NCI-H526 treated with DMSO at 0.1 percent for 48 hours (cell line): Measurements from ENCODE around the gene MLH3.
"Not testable (repeated sequence)": the region's sequence is repeated elsewhere in the genome, so short reads cannot be mapped to it uniquely, and the experiment has no call there.

Experiments
- DNase-seq: peaks from one replicate; lab custom pipeline; 2025; lab: John Stamatoyannopoulos, UW

Gene MLH3

DNA sequence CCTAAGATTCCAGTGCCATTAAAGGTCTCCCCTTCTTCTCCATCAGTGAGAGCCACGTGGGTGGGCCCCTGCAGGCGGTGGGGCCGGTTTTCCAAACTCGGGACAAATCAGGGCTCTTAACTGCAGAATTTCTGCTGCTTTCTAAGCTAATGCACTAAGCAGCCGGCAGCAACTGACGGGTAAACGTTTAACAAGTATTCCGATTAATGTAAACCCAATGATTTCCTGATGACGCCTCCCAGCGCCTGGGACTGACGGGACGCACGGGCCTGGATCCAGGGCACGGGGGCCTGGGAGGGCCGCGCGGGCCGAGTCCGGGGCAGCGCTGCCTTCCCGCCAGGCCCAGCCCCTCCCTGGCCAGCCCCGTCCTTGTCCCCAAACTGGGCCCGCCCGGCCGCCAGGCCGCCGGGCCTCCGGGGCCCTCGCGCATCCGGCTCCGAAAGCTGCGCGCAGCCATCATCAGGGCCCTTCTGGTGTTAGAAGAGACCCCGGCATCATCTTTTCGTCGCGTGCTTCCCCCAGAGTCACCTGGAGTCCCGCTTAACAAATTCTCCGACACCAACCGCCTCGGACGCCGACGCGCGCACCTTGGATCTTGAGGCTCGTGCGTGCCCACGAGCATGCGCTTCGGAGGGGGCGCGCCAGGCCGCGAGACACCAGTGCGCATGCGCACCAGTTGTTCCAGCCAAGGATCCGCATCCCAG is at the start of gene MLH3:
TSS of gene MLH3 (minus strand) at position 616 of the 704 bp plus-strand sequence. CDS start 1,812 bp downstream, outside the sequence.
- peak; percentile 82 for DNase-seq

DNA sequence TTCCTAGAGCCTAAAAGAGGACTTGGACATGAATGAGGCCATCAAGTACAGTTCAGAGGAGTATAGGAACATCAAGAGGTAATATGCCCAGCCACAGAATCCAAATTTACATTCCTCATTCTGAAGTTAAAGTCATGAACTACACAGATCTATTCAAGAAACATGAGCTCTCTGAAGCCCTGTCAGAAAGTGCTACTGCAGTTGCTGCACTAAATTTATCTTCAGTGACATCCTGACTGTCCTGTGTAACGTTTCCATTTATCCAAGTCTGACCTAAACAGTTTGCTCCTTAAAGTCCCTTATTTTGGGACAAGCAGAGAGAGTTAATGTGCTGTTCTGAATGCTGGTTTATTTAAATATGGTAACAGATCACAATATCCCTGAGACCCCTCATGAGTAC is 47.4 kb upstream of the MLH3 start:
- no peak for DNase-seq

DNA sequence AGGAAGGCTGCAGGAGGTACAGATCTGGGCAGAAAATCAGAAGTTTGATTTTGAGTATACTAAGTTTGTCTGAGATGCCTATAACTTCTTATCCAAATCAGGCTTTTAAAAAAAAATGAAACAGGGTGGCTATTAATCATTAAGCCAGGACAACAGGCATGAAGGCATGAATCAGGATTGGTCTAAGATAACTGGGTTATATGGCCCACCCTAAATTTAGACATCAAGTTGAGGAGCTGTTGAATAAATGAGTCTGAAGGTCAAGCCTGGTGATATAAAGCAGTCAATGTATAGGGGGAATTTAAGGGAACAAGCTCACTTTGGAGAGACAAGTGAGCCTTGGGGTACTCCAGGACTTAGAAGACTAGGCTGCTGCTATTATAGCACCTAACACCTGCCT is 46.9 kb upstream of the MLH3 start:
- no peak for DNase-seq

DNA sequence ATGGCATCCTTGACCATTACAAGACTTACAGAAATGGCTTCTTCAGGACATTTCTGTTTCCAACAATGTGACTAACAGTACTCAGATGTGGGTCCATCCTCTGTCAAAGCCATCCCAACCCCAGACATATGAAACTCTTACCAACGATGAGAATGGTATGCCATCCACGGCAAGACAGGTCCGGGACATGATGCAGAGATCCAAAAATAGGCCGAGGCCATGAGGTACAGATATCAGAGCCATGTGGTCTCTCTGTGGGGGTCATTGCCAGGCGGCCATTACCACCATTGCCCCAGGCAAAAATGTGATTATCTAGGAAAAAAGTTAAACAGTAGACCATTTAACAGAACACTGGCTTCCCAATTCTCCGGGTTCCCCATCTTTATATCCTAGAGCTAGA is 45.7 kb upstream of the MLH3 start:
- DNase-seq: no peak

DNA sequence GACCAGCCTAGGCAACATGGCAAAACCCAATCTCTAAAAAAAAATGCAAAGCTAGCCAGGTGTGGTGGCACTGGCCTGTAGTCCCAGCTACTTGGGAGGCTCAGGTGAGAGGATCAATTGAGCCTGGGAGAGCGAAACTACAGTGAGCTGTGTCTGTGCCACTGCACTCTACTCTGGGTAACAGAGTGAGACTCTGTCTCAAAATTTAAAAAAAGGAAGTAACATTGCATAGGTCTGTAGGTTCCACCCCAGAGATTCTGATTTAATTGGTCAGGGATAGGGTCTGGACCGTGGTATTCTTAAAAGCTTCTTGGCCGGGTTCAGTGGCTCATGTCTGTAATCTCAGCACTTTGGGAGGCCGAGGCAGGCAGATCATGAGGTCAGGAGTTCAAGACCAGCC is 44.4 kb upstream of the MLH3 start:
- no peak for DNase-seq

DNA sequence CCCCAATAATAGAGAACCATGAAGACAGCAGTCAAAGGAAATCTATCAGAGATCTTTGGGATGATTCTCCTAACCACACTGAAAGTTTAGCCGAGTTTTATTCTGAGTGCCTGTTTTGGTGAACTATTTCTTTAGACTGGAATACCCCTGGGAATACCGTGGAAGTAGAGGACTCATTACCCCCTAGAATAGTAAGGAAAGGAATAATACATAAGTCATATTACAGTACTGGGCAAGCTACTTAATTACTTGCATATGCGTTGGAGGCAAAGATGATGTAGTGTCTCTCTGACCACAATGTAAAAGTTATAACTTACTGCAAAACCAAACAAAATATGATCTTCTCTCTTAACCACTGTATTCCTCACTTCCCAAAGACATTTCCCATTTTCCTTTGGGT is 43.6 kb upstream of the MLH3 start:
- no peak for DNase-seq

DNA sequence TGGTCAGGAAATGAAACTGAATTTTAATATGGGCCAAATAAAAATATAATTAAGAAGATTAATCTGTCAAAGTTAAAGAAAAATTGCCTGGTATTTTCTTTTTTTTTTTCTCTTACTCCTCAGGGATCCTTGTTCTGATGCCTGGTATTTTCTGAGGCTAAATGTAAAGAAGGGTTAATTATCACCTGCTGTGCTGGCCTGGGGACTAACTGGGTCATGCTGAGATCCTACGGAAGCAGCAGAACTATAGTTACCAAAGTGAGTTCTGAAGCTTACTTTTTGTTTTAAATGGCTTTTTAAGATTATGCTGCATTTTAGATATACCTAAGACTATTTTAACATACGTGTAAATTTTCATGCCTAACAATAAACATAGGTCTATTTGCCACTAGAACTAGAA is 41.4 kb upstream of the MLH3 start:
- no peak for DNase-seq

DNA sequence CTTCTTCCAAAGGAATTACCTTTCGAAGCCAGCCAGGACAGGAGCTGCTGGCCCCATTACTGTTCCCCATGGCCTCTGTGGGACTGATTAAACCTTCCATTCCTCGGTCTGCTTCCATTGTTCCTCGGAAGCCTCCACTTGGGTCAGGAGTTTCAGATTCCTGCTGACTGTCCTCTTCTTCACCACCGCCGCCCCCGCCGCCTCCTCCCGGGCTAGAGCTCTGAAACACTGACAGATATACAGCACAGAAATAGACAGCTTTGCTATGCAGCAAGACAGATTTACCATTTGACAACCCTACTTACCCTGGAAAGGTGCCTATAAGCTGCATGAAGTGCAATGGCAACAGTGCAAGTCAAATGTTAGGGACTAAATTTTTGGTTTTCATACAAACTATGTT is 40.0 kb upstream of the MLH3 start:
- no peak for DNase-seq

DNA sequence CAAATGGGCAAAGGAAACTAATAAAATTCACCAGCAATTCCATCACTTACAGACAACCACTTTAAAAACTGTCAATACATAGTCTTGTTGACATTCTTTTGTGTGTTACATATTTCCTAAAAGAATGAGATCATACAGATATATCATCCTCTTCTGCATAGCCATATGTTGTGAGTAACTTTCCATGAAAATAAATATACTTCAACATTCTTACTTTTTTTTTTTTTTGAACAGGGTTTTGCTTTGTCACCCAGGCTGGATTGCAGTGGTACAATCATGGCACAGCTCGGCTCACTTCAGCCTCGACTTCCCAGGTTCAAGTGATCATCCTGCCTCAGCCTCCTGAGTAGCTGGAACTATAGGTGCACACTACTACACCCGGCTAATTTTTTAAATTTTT is 39.1 kb upstream of the MLH3 start:
- DNase-seq: no peak

DNA sequence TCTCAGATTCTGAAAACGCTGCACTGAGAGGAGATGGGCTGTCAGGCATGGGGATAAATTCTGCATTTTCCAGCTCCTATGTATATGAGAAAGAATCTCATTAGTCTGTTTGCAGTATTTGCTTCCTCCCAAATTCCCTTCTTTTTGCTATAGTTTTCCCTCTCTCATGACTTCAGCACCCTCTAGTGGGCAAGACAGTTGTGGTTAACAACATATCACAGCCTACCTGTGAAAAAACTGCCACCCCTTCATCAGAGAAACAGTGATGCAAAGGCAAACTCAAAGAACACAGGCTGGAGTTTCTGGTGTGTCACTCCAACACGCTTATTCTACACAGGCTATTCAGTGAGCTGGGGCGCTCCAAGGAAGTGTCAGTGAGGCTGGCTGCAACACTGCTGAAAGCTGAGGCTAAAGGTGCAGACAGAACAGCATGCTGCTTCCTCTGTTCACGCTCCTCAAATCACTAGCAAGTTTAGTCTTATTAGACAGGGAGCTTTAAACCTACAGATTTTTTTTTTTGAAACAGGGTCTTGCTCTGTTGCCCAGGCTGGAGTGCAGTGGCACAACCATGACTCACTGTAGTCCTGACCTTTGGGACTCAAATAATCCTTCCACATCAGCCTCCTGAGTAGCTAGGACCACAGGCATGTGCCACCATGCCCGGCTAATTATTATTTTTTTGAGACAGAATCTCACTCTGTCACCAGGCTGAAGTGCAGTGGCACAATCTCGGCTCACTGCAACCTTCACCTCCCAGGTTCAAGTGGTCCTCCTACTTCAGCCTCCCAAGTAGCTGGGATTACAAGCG is 37.5 kb upstream of the MLH3 start:
- DNase-seq: peak; percentile 3

DNA sequence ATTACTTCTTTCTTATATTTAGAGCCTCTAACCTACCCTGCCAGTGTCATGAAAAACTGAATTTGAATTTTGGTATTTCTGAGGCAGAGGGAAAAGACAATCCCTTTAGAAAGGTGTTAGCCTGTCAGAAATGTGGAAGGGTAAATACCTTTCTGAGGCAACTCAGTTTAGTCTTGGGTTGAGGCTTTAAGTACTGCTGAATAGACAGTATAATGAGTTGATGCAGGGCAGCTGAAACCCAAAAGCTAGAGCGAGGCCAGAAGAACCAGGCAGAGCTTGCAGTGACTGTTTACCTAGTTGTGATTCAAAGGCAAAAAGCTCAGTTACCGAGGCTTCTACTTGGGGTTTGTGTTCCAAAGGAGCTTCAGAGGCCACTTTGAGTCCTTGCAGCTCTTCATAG is 36.9 kb upstream of the MLH3 start:
- no peak for DNase-seq

DNA sequence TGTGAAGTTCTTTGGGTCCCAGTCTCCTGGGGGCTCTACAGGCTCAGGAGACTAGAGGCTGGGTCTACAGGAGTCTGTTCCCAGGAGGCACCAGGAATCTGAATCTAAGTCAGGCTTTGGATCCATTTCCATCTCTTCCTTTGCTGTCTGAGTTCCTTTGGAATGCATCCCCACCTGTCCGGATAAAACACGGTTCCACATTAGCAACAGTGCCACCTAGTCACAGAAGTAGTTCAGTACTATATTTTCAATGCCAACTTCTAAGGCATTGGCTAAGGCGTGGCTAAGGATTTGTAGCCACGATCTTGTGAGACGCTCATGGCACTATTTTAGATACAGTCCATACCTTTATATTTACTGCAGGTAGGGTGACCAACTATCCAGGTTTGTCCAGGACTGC is 33.2 kb upstream of the MLH3 start:
- DNase-seq: no peak

DNA sequence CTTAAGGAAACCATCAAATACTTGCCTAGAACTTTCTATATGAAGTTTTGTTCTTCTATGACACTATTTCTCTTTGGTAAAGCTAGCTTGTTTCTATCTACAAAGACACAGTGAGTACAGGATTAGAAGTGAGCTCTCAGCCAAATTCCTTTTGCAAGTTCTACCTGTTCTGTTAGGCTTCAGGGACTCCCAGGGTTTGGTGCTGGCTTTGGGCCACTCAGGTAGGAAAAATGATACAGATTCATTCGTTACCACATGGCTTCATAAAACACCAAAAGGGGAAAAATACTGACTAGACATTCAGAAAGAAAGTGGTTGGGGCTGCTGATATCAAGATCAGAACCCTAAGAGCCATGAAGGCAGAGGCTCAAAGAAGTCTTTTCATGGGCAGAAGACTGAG is 32.0 kb upstream of the MLH3 start:
- DNase-seq: no peak

DNA sequence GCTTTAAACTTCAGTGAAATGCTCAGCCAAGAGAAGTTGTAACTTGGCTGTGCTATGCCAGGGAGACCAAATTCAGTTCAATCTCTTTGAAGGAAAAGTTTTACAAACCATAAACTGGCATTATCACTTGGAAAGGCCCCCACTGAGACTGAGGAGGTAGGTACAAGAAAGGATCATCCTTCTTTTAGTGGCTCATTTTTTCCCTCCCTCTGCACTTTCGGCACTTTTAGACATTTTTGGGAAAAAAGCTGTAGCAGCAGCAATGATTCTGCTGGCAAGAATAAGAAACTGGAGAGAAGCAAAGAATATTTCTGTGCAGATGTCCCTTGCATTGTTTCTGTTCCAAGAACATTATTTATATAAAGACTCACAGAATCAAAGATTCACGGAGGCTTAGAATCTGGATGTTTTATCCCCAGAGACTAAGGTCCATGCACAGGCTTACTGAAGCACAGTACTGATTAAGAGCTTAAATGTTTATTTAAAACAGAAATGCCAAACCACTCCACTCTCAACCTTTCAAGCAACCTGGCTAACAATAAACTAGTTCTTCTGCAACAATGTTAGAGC is 30.5 kb upstream of the MLH3 start:
- no peak for DNase-seq

DNA sequence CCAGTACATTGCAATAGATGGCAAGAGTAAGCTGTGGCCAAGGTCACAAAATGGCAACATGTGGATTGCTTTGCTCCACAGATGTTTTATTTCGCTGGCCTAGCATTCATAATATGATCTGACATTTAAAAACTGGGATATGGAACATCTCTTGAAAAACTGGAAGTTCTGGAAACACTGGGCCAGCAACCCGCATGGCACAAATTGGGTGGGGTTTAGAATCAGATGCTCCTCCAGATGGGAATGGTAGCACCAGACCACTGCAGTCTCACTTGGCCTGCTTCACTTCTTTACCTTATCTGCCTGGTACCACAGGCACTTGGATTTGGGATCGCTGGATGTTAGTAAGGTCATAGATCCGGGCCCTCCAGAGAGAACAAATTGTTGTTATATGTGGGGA is 28.3 kb upstream of the MLH3 start:
- no peak for DNase-seq

DNA sequence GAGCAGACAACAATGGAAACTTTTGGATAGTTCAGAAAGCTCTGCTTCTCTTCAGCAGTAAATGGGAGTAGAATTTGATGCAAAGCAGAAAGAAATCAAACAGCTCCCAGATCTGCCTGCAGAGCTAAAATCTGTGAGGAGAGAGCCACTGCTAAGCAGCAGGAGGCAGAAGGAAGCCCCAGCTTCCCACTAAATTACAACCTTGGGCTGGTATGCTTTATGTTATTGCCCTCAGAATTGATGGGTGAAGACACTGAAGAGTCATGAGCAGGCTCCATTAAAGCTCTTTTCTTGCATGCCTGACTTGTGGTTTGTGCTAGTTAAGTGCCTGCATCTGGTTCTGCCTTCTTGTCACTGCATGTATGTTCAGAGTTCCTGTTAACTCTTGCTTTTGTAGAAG is 26.5 kb upstream of the MLH3 start:
- no peak for DNase-seq

DNA sequence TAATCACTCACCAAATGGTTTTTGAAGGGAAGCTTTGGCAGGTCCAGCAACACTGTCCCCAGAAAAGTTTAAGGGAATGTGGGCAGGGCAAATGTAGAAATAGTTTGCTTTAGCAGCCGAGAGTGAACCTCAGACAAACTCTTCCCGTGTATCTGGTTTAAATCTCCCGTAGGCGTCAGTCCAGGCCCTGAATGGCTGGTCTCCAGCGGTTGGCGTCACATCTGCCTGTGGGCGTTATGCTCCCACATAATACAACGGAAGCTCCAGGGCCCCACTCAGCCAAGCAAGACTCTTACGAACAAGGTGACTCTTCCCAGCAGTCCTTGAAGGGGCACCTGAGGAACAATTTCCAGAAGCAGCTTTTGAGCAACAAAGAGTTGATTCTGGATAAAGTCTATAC is 19.1 kb upstream of the MLH3 start:
- no peak for DNase-seq

DNA sequence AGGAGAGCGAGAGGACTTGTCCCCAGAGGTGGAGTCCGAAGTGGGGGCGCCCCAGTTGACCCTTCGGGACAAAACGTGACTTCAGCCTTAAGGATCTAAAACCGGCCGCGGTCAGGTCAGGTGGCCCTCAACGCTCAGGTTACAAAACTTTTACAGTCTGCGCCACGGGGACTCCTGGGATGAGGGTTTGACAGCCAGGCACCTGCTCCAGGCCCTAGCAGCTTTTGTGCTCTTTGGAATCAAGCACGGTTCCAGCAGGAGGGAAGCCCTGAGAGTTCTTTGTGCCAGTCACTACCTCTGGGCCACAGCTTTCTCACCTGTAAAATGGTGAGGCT is 18.5 kb upstream of the MLH3 start:
- DNase-seq: no peak

DNA sequence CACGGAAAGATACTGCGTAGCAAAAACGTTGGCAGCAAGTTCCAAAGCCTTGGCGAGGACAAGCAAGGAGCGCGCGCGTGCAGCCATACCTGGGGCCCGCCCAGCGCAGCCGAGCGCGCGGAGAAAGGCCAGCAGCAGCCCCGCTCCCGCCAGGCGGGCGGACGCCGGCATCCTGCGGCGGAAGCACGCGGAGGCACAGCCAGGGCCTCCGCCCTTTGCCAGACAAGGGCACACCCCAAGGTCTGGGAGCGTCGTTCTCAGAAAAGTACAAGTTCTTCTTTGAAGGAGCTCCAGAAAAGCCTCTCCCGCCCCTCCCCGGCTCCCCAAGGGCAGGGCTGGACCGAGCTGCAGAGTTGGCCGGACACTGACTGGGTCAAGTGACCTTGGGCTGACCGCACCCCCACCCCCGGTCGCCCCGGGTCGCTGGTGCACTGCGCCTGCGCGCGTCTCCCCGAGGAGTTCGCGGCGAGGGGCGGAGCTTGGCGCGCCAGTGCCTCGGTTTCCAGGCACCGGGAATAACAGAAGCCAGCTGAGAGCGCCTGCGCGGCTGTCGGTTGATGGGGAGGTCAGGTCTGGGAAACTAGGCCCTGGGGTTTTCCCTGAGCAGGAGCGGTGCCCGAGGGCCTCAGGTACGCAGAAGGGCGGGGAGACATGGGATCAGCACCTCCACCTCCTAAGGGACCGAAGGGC is 18.0 kb upstream of the MLH3 start, which contains the start of gene ZC2HC1C:
TSS of gene ZC2HC1C (plus strand) at position 521 of the 690 bp plus-strand sequence. CDS start 933 bp downstream, outside the sequence.
- DNase-seq: peak; percentile 81

DNA sequence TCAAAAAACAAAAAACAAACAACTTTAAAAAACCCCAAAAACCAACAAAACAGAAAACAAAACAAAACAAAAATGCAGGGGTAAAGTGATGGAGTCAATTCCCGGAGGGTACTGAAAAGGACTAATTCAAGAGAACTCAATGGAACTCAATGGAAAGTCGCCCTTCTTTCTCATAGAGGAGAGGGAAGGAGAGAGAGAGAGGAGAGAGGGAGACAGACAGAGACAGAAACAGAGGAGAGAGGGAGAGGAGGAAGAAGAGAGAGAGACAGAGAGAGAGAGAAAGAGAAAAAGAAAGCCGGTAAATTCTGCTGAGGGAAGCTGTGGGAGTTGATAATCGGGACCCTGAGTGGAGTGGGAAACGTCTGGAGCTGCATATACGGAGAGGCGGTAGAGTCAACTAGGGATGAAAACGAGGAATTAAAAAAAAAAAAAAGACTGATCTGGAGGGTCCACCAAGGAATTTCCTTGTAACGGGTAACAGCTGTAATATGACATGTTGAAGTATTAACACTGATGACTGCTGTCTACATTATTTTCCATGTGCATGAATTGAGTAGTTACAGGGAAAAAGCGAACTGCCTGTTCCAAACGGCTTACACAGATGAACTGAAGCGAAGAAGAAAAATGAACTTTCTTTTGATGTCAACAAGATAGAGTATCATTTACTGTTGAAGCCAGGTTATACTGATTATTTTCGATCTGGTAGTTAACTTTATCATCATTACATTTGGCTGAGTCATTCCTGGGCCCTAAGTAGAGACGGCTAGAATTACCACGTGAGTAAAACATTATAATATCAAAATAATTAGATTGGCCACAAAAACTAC is 17.2 kb upstream of the MLH3 start:
- DNase-seq: peak; percentile 48

DNA sequence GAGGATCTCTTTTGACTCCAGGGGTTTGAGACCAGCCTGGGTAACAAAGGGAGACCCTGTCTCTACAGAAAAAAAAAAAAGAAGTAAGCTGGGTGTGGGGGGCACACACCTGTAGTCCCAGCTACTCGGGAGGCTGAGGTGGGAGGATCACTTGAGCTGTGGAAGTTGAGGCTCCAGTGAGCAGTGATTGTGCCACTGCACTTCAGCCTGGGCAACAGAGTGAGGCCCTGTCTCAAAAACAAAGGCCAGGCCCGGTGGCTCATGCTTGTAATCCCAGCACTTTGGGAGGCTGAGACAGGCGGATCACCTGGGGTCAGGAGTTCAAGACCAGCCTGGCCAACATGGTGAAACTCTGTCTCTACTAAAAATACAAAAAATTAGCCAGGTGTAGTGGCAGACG is 16.5 kb upstream of the MLH3 start:
- DNase-seq: not testable (repeated sequence)

DNA sequence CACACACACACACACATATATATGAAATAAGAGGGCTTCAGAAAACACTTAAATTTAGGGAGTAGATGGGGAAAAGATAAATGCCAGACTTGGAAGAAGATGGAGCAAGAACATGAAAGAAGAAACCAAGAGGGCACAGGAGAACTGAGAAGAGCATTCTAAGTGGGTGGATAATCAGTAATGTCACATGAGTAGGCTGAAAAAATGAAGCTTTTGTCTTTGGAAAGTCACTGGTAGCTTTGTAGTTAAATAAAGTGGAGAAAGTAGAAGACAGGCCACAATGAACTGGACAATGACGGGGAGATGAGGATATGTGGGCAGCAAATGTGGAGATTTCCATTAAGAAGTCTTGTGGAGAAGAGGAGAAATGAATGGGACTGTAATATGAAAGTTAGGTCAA is 15.9 kb upstream of the MLH3 start:
- DNase-seq: no peak
